ENCODE data around the gene RAD18.

RAD18 gene

DNA sequence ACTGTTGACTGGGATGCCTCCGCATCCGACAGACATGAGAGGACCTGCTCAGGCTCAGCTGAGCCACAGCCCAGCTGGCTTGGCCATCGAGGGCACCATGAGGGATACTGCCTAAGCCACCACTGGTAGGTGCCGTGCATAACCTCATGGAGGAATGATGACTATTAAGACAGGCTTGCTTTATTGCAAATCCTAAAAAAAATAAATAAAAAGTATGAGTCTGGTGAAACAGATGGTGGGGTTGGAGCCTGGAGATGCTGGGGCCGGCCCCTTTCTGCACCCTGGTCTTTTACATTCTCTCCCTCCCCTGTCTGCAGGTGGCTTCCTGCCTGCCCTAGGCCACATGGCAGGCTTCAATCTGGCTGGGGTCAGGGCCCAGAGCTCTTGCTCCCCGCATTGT lies 24.0 kb upstream of the RAD18 start:
- DNase-seq (ENCODE audit: low read depth) = no peak
- in situ Hi-C loops (cut with HindIII; ENCODE audit: low sequenced_read_pairs) = no loop called here
- no peak overlapping the region for H3K4me3 ChIP-seq (ENCODE audit: low read depth, low read length)
- TF ChIP-seq, protein P1, sequence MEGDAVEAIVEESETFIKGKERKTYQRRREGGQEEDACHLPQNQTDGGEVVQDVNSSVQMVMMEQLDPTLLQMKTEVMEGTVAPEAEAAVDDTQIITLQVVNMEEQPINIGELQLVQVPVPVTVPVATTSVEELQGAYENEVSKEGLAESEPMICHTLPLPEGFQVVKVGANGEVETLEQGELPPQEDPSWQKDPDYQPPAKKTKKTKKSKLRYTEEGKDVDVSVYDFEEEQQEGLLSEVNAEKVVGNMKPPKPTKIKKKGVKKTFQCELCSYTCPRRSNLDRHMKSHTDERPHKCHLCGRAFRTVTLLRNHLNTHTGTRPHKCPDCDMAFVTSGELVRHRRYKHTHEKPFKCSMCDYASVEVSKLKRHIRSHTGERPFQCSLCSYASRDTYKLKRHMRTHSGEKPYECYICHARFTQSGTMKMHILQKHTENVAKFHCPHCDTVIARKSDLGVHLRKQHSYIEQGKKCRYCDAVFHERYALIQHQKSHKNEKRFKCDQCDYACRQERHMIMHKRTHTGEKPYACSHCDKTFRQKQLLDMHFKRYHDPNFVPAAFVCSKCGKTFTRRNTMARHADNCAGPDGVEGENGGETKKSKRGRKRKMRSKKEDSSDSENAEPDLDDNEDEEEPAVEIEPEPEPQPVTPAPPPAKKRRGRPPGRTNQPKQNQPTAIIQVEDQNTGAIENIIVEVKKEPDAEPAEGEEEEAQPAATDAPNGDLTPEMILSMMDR (IDR thresholded peaks at IDR 0.05; ENCODE audit: low read depth, low read length, missing control alignments) = no peak

DNA sequence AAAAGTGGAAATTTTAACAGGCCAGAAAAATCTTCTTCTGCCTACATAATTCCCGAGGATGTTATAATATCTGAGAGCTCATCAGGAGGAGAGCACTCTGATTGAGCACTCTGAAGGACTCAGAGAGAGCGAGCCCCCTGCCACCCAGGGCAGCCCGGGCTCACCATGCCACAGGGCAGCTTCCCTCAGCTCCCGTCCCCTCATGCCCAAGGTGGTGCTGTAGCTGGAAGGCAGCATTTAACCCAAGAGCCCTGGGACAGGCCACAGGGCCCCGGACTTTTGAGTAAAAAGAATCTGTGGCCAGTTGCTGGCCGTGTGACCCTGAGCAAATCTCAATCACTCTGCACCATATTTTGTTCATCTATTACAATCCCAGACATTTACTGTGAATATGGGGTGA lies 23.5 kb upstream of the RAD18 start:
- DNase-seq (ENCODE audit: low read depth) = no peak
- H3K4me3 ChIP-seq (ENCODE audit: low read depth, low read length) = no peak overlapping the region
- in situ Hi-C loops (cut with HindIII; ENCODE audit: low sequenced_read_pairs) = no loop called here
- TF ChIP-seq, protein P1 (IDR thresholded peaks at IDR 0.05; ENCODE audit: low read depth, low read length, missing control alignments) = no peak

DNA sequence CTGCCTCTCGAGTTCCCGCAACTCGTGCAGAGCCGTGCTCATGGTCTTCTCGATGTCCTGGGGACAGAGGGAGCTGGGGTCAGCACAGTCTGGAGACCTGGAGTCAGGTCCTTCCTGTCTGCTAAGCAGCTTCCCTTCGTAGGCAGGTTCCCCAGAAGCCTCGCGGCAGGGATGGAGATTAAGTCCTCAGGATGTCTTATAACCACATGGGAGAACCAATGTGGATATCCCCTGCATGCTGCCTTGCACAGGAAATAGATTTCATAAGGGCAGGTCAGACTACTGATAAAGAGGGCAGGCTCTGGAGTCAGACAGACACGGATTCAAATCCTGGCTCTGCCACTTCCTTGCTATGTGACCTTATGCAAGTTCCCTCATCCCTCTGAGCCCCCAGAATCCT lies 22.6 kb upstream of the RAD18 start:
- TF ChIP-seq, protein P1 (IDR thresholded peaks at IDR 0.05; ENCODE audit: low read depth, low read length, missing control alignments) = no peak
- no peak for DNase-seq (ENCODE audit: low read depth)
- H3K4me3 ChIP-seq (ENCODE audit: low read depth, low read length) = no peak overlapping the region
- in situ Hi-C loops (cut with HindIII; ENCODE audit: low sequenced_read_pairs) = no loop called here

DNA sequence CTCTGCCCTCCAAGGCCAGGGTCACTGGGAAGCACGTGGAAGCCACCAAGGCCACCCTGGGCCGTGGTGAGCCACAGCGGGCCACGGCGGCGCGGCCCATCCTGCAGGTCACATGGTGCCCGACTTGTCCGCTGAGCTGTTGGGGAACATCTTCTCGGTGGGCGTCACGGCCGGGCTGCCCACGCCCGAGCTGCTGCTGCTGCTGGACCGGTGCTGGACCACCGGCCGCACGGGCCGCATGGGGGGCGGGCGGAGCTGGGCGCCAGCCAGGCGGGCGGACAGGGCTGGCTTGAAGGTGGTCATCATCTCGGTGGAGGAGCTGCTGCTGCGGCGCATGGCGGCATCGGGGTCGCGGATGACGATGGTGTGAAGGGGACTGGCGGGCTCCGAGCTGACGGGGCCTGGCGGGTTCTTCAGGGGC lies 22.1 kb upstream of the RAD18 start:
- no peak for DNase-seq (ENCODE audit: low read depth)
- TF ChIP-seq, protein P1 (IDR thresholded peaks at IDR 0.05; ENCODE audit: low read depth, low read length, missing control alignments) = no peak
- H3K4me3 ChIP-seq (ENCODE audit: low read depth, low read length) = no peak overlapping the region
- in situ Hi-C loops (cut with HindIII; ENCODE audit: low sequenced_read_pairs) = no loop called here

DNA sequence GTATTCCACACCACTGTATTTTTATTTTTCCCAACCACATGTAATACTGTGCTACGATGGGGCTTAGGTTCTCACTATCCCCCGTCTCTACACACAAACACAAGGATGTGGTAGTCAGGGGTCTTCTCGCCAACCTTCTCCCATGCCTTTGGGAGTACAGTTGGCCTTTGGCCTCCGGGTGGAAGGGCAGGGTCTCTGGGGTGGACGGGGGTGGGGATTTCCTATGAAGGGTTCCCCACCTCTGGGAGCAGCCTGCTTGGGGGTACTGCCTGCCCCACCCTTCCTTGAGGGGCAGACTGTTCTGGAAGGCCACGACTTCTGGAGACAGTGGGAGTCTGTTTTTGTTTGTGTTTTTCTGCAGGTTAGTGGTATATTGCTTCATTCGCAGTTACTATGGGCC lies 21.3 kb upstream of the RAD18 start:
- no peak overlapping the region for H3K4me3 ChIP-seq (ENCODE audit: low read depth, low read length)
- TF ChIP-seq, protein P1 (IDR thresholded peaks at IDR 0.05; ENCODE audit: low read depth, low read length, missing control alignments) = no peak
- in situ Hi-C loops (cut with HindIII; ENCODE audit: low sequenced_read_pairs) = no loop called here
- no peak for DNase-seq (ENCODE audit: low read depth)

DNA sequence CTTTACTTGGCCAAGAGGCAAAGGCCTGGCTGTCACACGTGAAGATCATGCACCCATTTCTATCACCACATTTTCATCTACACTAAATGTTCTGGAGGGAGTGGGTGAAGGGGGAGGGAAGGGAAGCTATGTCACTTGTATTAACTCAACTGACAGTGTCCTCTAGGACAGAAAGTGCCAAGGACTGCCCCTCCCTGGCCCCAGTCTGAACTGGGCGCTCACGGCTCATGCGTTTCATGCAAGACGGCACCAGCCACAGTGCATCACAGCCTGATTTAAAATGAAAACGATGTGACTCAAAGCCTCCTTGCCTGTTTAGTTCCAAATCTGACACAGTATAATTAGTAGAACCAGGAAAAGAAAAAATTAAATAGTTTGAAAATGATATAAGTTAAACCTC lies 20.8 kb upstream of the RAD18 start:
- in situ Hi-C loops (cut with HindIII; ENCODE audit: low sequenced_read_pairs) = no loop called here
- no peak for DNase-seq (ENCODE audit: low read depth)
- no peak overlapping the region for H3K4me3 ChIP-seq (ENCODE audit: low read depth, low read length)
- TF ChIP-seq, protein P1 (IDR thresholded peaks at IDR 0.05; ENCODE audit: low read depth, low read length, missing control alignments) = no peak

DNA sequence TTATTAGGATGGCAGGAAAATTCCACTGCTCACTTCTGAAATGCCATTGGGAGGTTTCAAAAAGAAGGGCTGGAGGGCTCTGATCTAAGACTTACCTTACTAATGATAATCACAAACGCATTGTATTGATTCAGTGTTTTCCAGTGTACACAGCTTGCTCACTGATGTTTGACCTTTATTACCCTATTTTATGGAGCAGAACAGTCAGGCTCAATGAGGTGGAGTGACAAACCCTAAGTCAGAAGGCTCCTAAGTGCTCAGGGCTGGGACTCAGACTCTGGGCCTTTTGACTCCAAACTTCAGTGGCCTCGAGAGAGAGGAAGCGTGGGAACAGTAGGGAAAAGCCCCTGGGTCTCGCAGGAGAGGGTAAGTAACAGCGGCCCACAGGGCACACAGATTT lies 20.3 kb upstream of the RAD18 start:
- in situ Hi-C loops (cut with HindIII; ENCODE audit: low sequenced_read_pairs) = no loop called here
- no peak overlapping the region for H3K4me3 ChIP-seq (ENCODE audit: low read depth, low read length)
- TF ChIP-seq, protein P1 (IDR thresholded peaks at IDR 0.05; ENCODE audit: low read depth, low read length, missing control alignments) = no peak
- DNase-seq (ENCODE audit: low read depth) = no peak
